PFSK-1 (cell line): Measurements from ENCODE around the gene NUF2.

Experiments
- FOXP2 ChIP-seq: optimal IDR thresholded peaks from 2 replicates; pipeline ENCODE3; 2011; ENCODE audit warnings: borderline replicate concordance, control low read depth, inconsistent platforms; ENCODE audit not compliant: insufficient read depth; ENCODE audit errors: extremely low read length, extremely low read depth
- POLR2AphosphoS5 ChIP-seq: IDR thresholded peaks from 2 replicates; pipeline ENCODE4 v1.6.1; 2012; ENCODE audit warnings: low read depth, mild to moderate bottlenecking, control low read depth, low read length, moderate library complexity
- SIN3A ChIP-seq: IDR thresholded peaks from 2 replicates; pipeline ENCODE4 v1.6.1; 2012; ENCODE audit warnings: mild to moderate bottlenecking, low read length, moderate library complexity, borderline replicate concordance; ENCODE audit not compliant: insufficient read depth
- TAF1 ChIP-seq: IDR thresholded peaks from 2 replicates; pipeline ENCODE4 v1.6.1; 2012; ENCODE audit warnings: low read length, control low read depth, borderline replicate concordance; ENCODE audit not compliant: insufficient read depth
- TF ChIP-seq, protein P1 (sequence below), 2 experiments: IDR thresholded peaks; 2 replicates each; pipeline versions ENCODE4 v1.6.1 to v1.8.0; 2011 to 2012; ENCODE audit warnings: low read depth in 2 of 2, low read length in 2 of 2, control low read depth in 1 of 2, inconsistent platforms in 1 of 2, mild to moderate bottlenecking in 1 of 2, moderate library complexity in 1 of 2; ENCODE audit not compliant: insufficient read depth in 1 of 2

The NUF2 gene

DNA sequence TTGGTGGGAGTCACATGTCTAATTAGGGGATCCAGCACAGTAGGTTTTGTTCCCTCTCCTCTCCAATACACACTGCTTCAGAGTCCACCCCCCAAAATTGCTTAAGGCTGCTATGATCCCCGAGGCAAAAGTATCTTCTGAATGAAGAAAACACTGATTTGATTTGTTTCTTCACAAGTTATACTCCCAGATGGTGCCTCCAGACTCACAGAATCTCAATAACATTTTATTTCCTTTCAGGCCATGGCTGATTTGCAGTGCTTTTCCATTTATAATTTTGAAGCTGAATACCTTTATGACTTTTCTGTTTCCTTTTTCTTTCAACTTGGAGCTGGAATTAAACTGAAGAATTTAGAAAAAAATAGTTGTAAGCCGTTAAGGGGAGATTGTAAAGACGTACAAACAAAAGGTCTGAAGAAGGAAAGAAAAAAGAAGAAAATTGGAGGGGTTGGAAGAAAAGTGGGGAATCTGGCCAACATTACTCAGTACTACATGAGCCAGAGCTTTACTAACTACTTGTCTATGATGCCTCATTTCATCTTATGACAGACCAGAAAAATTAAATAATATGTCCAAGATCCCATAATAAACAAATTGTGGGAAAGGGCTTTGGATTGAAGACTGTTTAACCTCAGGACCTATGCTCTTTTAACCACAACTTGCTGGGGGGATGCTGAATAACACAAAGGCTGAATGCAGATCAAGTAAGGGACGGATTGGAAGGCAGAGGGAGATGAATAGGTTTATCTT is 75.9 kb downstream of the NUF2 start:
- TF ChIP-seq SIN3A (no peak), FOXP2 (no peak), TAF1 (no peak), POLR2AphosphoS5 (no peak)
- TF ChIP-seq, protein P1, sequence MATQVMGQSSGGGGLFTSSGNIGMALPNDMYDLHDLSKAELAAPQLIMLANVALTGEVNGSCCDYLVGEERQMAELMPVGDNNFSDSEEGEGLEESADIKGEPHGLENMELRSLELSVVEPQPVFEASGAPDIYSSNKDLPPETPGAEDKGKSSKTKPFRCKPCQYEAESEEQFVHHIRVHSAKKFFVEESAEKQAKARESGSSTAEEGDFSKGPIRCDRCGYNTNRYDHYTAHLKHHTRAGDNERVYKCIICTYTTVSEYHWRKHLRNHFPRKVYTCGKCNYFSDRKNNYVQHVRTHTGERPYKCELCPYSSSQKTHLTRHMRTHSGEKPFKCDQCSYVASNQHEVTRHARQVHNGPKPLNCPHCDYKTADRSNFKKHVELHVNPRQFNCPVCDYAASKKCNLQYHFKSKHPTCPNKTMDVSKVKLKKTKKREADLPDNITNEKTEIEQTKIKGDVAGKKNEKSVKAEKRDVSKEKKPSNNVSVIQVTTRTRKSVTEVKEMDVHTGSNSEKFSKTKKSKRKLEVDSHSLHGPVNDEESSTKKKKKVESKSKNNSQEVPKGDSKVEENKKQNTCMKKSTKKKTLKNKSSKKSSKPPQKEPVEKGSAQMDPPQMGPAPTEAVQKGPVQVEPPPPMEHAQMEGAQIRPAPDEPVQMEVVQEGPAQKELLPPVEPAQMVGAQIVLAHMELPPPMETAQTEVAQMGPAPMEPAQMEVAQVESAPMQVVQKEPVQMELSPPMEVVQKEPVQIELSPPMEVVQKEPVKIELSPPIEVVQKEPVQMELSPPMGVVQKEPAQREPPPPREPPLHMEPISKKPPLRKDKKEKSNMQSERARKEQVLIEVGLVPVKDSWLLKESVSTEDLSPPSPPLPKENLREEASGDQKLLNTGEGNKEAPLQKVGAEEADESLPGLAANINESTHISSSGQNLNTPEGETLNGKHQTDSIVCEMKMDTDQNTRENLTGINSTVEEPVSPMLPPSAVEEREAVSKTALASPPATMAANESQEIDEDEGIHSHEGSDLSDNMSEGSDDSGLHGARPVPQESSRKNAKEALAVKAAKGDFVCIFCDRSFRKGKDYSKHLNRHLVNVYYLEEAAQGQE (IDR thresholded peaks at IDR 0.05; ENCODE audit: insufficient read depth in 1 of 2, low read depth in 2 of 2, low read length in 2 of 2), result no peak

DNA sequence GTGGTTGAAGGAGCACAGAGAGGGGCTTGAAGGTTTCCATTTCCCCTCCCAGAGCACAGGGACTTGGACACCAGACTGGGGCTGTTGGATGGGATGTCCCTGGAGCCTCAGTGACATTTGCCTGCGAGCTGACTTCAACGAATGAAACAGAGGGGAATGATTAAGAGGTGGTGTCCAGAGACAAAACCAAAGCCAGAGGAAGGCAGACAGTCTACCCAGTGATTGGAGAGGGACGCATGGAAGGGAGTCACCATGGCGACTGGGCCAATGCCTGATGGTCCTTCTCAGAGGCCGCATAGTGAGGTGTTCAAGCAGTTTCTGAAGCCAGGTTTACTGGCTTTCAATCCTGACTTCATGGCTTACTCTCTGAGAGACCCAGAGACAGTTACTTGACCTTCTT is 77.2 kb downstream of the NUF2 start:
- TF ChIP-seq FOXP2 (no peak), TAF1 (no peak), SIN3A (no peak), POLR2AphosphoS5 (no peak)
- TF ChIP-seq, protein P1 (IDR thresholded peaks at IDR 0.05; ENCODE audit: insufficient read depth in 1 of 2, low read depth in 2 of 2, low read length in 2 of 2), result no peak

DNA sequence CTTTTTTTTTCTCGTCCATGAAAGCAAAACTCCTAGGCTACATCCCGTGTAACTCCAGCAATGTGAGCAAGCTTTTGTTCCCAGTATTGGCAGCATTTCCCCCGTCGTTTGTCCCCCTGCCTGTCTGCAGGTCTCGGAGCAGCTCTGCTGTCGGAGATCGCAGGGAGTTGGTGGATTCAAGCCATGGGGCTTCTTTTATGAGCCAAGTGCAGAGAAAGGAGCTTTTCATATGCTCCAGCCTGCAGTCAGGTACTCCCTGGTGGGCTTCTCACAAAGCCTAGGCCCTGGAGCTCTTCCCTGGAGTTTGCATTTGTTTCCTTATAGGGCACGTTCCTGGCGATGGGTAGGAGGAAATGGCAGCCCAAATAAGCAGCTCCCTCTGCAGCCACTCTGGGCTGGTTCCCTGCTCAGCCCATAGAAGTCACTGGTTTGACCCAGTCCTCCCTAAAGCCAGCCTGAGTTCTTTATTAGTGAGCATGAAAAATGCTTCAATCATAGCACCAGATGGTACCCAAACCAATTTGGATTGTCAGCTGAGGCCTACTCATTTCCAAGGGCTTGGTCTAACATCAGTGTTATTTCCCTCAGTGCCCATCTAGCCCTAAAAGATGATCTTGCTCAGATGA is 78.3 kb downstream of the NUF2 start:
- TF ChIP-seq TAF1, result no peak
- TF ChIP-seq, protein P1 (IDR thresholded peaks at IDR 0.05; ENCODE audit: insufficient read depth in 1 of 2, low read depth in 2 of 2, low read length in 2 of 2), result no peak
- no peak for TF ChIP-seq FOXP2
- no peak for TF ChIP-seq POLR2AphosphoS5
- no peak for TF ChIP-seq SIN3A

DNA sequence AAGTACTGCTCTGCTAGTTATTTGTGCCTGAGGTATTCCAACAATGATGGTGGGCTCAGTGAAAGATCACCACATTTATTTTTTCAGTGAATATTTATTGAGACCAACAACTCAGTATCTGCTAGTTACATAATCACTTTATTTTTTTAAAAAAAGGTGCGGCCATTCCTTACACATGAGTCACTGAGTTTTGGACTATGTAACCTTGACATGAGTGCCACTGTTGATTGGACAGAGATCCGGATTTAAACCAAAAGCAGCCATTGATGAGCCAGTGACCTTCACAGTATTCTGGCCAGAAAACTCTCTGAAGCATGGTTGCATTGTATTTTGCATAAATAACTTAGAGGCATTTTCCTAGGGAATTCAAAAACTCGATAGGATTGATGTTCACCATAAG is 79.5 kb downstream of the NUF2 start:
- TF ChIP-seq, protein P1 (IDR thresholded peaks at IDR 0.05; ENCODE audit: insufficient read depth in 1 of 2, low read depth in 2 of 2, low read length in 2 of 2), result no peak
- no peak for TF ChIP-seq FOXP2
- TF ChIP-seq TAF1, result no peak
- TF ChIP-seq POLR2AphosphoS5, result no peak
- TF ChIP-seq SIN3A, result no peak
